Activated T-helper 9 cell treated with anti-CD3 and anti-CD28 coated beads, Interleukin-2, amount 50 U/mL, for 16 hours (primary cell): Measurements from ENCODE around the gene CD300LD.

Experiments used
- DNase-seq: peaks from one replicate; pipeline ENCODE4 v3.0.0-alpha.2; 2020; ENCODE audit warnings: low read depth

The CD300LD gene

GRCh38 chr17:74543891-74544760 lies 48.0 kb downstream of the CD300LD start:
- no peak for DNase-seq

GRCh38 chr17:74543406-74543805 lies 48.7 kb downstream of the CD300LD start:
- DNase-seq = no peak

- no peak for DNase-seq
Measured at GRCh38 chr17:74542727-74543383, 49.2 kb downstream of the CD300LD start.

GRCh38 chr17:74542166-74542565 lies 49.9 kb downstream of the CD300LD start:
- DNase-seq = no peak

GRCh38 chr17:74541176-74542111 lies 50.6 kb downstream of the CD300LD start:
- no peak for DNase-seq

GRCh38 chr17:74539281-74539820 lies 52.7 kb downstream of the CD300LD start:
- DNase-seq = no peak

- DNase-seq = no peak
Measured at GRCh38 chr17:74536890-74537289, 55.2 kb downstream of the CD300LD start.

GRCh38 chr17:74532115-74532514 lies 60.0 kb downstream of the CD300LD start:
- DNase-seq = no peak

- DNase-seq = no peak
Measured at GRCh38 chr17:74531231-74531761, 60.8 kb downstream of the CD300LD start, which contains the start of gene CD300LB. Gene CD300LB, minus strand, starts transcription at chr17:74531475. Its CDS starts 125 bp downstream, at chr17:74531350.

GRCh38 chr17:74530831-74531150 lies 61.3 kb downstream of the CD300LD start:
- DNase-seq = no peak
